NCI-H146 treated with DMSO at 0.1 percent for 48 hours (cell line): ENCODE results near the gene TSSK6.

Source experiments
- DNase-seq: peaks from one replicate; lab custom pipeline; 2025; ENCODE audit not compliant: unreplicated experiment; lab: John Stamatoyannopoulos, UW

The TSSK6 gene

GRCh38 chr19:19507354-19507753, 8.0 kb downstream of the TSSK6 start:
- no peak for DNase-seq

DNA sequence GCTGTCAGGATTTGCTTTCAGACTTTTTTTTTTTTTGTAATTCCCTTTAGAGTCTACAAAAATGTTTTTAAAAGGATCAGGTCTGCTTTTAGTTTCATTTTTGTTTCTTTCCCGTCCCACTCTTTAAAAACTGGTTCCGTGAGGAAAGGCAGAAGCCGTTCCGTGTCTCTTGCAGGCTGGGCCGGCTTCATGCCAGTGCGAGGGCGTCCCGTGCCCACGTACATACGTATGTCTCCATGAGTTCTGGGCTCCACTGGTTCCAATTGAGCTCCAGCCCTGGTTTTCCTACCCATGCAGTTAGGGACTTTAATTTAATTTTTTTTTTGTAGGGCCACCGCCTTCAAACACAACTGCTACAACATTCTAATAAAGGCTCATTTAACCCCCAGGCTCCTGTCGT, 8.8 kb downstream of the TSSK6 start:
- DNase-seq, result no peak

GRCh38 chr19:19505669-19506326, 9.6 kb downstream of the TSSK6 start:
- DNase-seq, result no peak

DNA sequence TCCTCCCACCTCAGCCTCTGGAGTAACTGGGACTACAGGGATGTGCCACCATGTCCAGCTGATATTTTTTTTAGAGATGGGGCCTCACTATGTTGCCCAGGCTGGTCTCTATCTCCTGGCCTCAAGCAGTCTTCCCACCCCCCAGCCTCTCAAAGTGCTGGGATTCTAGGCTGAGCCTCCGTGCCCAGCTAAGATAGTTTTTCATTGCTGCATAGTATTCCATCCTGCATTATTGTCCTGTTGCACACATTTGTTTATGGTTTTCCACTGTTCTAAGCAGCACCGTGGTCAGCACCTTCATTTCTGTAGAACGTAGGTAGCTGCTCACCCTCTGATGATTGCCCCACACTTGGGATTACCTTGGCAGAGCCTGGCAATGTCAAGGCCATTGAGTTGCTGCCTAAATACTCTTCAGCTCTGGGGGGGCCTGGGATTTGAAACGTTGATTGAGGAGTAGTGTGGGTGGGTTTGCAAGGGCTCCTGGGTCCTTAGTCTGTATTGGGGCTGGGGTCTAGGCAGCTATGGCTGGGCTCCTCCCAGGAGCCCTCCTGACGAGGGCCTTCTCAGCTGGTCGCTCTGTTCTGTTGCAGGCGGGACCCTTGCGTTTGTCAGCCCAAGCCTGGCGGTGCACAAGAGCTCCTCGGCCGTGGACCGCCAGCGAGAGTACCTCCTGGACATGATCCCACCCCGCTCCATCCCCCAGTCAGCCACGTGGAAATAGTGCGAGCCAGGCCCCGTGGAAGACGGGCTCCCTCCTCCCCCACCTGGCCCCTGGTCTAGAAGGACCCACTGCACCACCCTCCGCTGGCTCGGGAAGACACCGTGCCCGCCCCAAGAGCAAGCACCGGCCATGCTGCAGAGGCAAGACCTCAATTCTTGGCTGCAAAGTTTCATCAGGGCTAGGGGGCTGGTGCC, 10.3 kb downstream of the TSSK6 start:
- DNase-seq, result no peak

DNA sequence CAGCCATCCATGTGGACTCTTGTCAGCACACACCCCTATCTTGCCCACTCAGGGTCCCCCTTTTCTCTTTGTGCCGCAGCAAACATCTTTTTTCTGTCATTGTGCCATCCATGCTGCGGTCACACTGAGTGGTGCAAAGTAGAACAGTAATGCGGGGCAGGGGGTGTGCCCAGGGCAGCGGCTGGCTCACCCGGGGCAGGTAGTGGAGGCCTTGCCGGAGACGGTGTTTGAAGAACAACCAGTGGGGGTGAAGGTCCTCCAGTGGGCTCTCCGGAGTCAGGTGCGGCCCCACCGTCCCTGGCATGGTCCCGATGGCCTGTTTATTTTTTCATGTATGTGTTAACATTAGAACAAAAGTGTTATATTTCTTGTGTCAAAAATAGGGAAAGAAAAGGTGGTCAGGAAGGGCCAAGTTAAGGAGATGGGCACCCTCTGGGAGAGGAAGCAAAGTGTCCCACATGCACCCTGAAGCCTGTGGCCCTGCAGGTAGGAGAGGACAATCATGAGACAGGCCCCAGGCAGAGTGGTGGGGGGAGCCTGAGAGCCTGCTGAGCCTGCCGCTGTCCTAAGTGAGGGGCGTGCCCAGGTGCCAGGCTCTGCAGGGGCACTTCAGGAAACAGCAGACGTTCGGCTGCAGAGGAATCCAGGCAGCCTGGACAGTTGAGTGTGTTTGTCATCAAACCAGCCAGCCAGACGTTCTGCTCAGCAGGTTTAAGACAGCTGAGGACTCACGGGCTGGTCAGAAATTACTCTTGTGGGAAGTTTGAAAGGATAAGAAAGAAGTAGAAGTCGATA, 12.3 kb downstream of the TSSK6 start:
- DNase-seq, result no peak

DNA sequence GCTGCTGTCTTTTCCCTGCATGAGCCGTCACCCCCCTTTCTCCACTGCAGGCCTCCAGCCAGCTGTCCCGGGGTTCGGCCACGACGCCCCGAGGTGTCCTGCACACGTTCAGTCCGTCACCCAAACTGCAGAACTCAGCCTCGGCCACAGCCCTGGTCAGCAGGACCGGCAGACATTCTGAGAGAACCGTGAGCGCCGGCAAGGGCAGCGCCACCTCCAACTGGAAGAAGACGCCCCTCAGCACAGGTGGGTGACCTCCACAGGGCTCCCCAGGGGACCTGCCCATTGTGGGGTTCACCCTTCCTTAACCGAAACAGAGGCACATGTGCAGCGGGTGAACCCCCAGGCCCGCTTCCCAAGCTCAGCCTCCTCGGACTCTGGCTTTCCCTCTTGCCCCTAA, 13.1 kb downstream of the TSSK6 start:
- DNase-seq, result no peak

GRCh38 chr19:19501798-19502197, 13.6 kb downstream of the TSSK6 start:
- DNase-seq, result no peak

GRCh38 chr19:19500975-19501644, 14.2 kb downstream of the TSSK6 start:
- no peak for DNase-seq

DNA sequence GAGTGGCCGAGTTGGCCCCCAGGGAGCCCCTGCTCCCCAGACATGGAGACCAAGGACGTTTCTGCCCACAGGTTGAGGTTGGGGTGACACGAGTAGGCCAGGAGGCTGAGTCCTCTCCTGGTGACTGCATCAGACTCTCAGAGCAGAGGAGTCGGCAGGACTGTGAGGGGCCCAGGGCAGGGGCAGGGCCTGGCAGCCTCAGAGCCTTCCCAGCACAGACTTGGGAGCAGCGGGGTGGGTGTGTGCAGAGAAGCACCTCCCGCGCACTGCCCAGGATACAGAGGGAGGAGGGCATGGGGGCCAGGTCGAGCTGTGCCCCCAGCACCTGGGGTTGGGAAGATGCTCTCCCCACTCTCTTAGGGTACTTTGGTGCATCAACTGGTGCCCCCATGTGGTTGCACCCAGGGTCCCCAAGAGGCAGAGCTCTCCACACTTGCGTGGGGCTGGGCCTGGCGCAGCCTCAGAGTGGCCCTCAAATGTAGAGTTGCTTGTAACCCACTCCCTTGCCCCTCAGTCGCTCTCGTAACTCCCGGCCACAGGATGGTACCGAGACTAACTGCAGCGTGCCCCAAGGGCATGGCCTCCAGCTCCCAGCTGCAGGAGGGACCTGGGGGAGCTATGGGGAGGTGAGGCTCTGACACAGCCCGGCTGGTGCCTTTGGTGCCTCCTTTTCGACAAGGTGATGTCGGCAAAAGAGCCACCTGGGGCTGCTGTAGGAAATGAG, 15.9 kb downstream of the TSSK6 start:
- DNase-seq, result no peak

GRCh38 chr19:19498255-19498991, 16.9 kb downstream of the TSSK6 start:
- DNase-seq, result no peak

GRCh38 chr19:19495614-19496603, 19.4 kb downstream of the TSSK6 start:
- DNase-seq, result no peak

DNA sequence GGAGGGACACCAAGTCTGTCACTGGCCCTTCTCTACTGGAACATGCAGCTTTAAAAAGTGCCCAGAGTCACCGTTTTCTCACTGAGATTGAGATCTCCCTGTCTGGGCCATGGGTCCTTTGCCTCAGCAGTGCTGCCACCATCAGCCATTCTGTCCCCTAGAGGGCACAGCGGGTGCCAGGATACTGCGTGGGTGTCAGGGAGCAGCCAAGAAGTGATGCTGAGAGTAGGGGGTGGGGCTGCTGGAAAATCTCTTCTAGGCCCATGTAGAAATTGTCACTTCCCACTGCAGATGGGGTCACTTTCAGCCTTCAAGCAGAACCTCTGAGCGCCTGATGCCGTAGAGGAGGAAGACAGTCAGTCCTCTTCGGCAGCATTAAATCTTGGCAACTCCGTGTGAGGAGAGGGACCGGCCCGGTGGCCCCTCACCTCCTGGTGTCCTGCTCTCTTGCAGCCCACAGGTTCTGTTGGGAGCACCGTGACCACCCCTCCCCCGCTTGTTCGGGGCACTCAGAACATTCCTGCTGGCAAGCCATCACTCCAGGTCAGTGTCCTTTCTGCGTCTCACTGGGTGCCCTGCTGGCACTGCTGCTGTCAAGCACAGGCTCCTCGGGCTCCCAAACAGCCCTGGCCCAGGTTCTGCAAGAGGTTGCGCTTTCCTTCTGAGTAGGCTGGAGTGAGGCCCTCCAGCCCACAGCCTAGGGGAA, 21.4 kb downstream of the TSSK6 start:
- DNase-seq, result no peak

- DNase-seq, result no peak
Measured at GRCh38 chr19:19492026-19492610, 23.2 kb downstream of the TSSK6 start.

DNA sequence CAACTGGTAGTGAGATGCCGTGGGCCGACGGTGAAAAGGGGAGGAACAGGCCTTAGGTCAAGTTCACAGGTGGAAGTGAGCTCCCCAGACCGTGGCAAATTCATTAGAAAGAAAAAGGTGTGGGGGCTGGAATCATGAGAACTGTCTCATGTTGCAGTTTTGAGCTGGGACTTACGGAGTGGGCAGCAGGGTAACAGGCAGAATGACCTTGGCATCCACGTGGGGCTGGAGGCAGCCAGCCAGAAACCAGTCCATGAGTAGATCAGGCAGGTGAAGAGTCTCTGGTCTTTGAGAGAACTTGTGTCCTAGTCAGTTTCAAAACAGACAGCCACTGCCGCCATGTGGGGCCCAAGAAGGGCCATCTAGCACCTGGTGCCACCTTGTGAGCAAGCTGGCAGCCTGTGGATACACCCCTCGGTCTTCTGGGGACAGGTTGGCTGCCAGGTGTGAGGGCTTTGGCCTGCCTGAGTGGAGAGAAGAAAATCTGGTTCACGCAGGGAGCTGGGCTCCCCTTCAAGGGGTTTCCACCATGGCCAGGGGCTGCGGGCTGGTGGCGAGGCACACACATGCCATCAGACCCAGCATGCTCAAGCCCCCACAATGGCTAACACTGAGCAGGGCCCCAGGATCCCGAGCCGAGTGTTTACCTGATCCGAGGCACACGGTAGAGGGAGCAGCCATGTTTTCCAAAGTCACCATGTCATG, 23.9 kb downstream of the TSSK6 start:
- DNase-seq, result no peak

- peak; percentile 55 for DNase-seq
Measured at GRCh38 chr19:19490214-19490968, 25.0 kb downstream of the TSSK6 start.

DNA sequence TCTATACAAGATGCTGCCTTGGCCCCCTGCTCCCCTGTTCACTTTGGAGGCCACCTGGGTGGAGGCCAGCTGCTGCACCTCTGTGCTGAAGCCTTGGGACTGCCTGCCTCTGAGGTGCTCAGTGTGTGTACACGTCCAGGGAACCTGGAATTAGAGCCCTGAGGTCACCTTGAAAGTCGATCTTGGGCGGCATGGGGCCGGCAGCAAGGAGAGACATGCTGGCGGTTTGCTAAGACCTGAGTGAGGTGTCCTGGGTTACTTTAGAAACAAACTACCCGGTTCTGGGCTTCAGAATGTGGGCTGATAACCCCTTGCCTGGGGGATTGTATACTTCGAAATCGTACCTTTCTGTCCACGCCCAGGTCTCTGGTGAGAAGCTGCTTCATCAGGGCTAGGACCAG, 25.5 kb downstream of the TSSK6 start:
- DNase-seq, result no peak
